Transverse colon (tissue), 4 donors: ENCODE results near the gene PDE8A. TPM values are rescaled to one million over a fixed set of nuclear protein-coding genes. Genes with fewer than 3 reads are reported as not detected.
A peak's percentile ranks its signal among the peaks of the same experiment; 100 is the strongest.
"Not testable (repeated sequence)": the region's sequence is repeated elsewhere in the genome, so short reads cannot be mapped to it uniquely, and the experiment has no call there.

Experiments used
- DNase-seq: peaks from one replicate; pipeline ENCODE4 v3.0.0-alpha.2; 2019
- H3K27ac ChIP-seq, 4 donors: fragments of 200-600 bp; sonication (generic); 2 replicates each; pipeline ENCODE4 v1.5.1; 2016 to 2018; ENCODE audit warnings: inconsistent platforms in 4 of 4
- H3K27me3 ChIP-seq: fragments of 200-600 bp; sonication (generic); 2 replicates; pipeline ENCODE4 v1.5.1; 2017; ENCODE audit warnings: inconsistent platforms
- H3K36me3 ChIP-seq, 4 donors: fragments of 200-600 bp; sonication (generic); 2 replicates each; pipeline ENCODE4 v1.5.1; 2017 to 2019; ENCODE audit warnings: inconsistent platforms in 4 of 4
- H3K4me1 ChIP-seq, 4 donors: fragments of 200-600 bp; sonication (generic); 2 replicates each; pipeline ENCODE4 v1.5.1; 2017 to 2020; ENCODE audit warnings: inconsistent platforms in 4 of 4
- H3K4me3 ChIP-seq, 4 donors: fragments of 200-600 bp; sonication (generic); 1 replicate in 1 of 4; 2 replicates in 3 of 4; pipeline versions ENCODE4 v1.5.1 to v1.6.1; 2017 to 2019; ENCODE audit warnings: inconsistent platforms in 4 of 4
- H3K9me3 ChIP-seq, 2 donors: fragments of 200-600 bp; sonication (generic); 2 replicates each; pipeline ENCODE4 v1.5.1; 2017 to 2019; ENCODE audit warnings: inconsistent platforms in 2 of 2
- EP300 ChIP-seq: sonication (generic); formaldehyde crosslinking; IDR thresholded peaks from one replicate; pipeline ENCODE4 v1.6.1; 2017; ENCODE audit warnings: antibody characterized with exemption, low read depth
- POLR2A ChIP-seq: fragments of 450-650 bp; IDR thresholded peaks from one replicate; pipeline ENCODE4 v1.6.1; 2016; ENCODE audit warnings: antibody characterized with exemption, mild to moderate bottlenecking, moderate library complexity
- POLR2AphosphoS5 ChIP-seq, 3 donors: sonication (generic); formaldehyde crosslinking; IDR thresholded peaks; one replicate each; pipeline ENCODE4 v1.6.1; 2016; ENCODE audit warnings: antibody characterized with exemption in 3 of 3
- WGBS, 2 donors: methylation state at CpG; one replicate each; pipeline ENCODE4 v1.1.5; 2018; ENCODE audit warnings: low coverage in 1 of 2; 5-methylcytosine and 5-hydroxymethylcytosine counted together
- in situ Hi-C, 4 donors: fragments of 200-750 bp; cut with MboI; loops; one replicate each; pipeline versions ENCODE4 v1.15.0 to v1.15.1; 2017; ENCODE audit warnings: low sequenced_read_pairs in 3 of 4, low pct_ligation_motif_present in 1 of 4, low pct_unique_long_range_greater_than_20kb in 1 of 4
- intact Hi-C: fragments of 100-400 bp; cut with DNase I; formaldehyde crosslinking; loops from one replicate; pipeline ENCODE4 v1.15.1; 2023; ENCODE audit warnings: low total_unique reads
- total RNA-seq, 4 donors: library from RNA; depleted of rRNA; stranded (reverse); fragments of >200 nt; gene quantifications; one replicate each; pipeline ENCODE4 v1.1.0, GENCODE V29; 2016
- TF ChIP-seq, protein P1 (sequence below), 5 experiments: fragments of 200-600 bp in 3 of 5; fragments of 450-650 bp in 2 of 5; sonication (generic) in 3 of 5; IDR thresholded peaks; 1 replicate in 2 of 5; 2 replicates in 3 of 5; pipeline ENCODE4 v1.5.1; 2016 to 2017; ENCODE audit warnings: antibody characterized with exemption in 5 of 5, inconsistent platforms in 3 of 5, mild to moderate bottlenecking in 2 of 5, moderate library complexity in 1 of 5

The PDE8A gene
- total RNA-seq, 4 donors from 2014 or later = 115 to 188 (median 165) TPM

DNA sequence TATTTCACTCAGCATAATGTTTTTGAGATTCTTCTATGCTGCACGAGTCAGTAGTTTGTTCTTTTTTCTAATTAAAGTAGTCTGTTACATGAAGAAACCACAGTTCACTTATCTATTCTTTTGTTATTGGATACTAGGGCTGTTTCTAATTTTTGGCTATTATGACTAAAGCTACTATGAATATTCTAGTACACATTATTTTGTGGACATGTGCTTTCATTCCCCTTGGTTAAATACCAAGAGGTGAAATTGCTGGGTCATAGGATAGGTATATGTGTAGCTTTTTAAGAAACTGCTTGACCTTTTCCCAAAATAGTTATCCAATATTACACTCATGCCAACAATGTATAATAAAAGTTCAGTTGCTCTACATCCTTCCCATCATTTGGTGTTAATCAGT, 8.9 kb downstream of the PDE8A start:
- Histone ChIP-seq H3K4me1 (peaks cover 4 to 98% (median 25%) of the 10 kb centered on the region in 4 donors), H3K36me3 (no peaks in the 10 kb centered on the region), H3K9me3 (no peaks in the 10 kb centered on the region), H3K27me3 (no peaks in the 10 kb centered on the region), H3K4me3 (no peak overlapping the region), H3K27ac (no peak overlapping the region)
- TF ChIP-seq POLR2A (no peak), POLR2AphosphoS5 (IDR thresholded peaks at IDR 0.05) (no peak), EP300 (no peak)
- TF ChIP-seq, protein P1, sequence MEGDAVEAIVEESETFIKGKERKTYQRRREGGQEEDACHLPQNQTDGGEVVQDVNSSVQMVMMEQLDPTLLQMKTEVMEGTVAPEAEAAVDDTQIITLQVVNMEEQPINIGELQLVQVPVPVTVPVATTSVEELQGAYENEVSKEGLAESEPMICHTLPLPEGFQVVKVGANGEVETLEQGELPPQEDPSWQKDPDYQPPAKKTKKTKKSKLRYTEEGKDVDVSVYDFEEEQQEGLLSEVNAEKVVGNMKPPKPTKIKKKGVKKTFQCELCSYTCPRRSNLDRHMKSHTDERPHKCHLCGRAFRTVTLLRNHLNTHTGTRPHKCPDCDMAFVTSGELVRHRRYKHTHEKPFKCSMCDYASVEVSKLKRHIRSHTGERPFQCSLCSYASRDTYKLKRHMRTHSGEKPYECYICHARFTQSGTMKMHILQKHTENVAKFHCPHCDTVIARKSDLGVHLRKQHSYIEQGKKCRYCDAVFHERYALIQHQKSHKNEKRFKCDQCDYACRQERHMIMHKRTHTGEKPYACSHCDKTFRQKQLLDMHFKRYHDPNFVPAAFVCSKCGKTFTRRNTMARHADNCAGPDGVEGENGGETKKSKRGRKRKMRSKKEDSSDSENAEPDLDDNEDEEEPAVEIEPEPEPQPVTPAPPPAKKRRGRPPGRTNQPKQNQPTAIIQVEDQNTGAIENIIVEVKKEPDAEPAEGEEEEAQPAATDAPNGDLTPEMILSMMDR (IDR thresholded peaks at IDR 0.05) = no peak
- intact Hi-C loops = no loop called here
- in situ Hi-C loops = no loop called here
- whole genome bisulfite sequencing, 2 donors = 64 to 82% methylated on average over 1 of the region's 1 CpG
- DNase-seq = no peak

DNA sequence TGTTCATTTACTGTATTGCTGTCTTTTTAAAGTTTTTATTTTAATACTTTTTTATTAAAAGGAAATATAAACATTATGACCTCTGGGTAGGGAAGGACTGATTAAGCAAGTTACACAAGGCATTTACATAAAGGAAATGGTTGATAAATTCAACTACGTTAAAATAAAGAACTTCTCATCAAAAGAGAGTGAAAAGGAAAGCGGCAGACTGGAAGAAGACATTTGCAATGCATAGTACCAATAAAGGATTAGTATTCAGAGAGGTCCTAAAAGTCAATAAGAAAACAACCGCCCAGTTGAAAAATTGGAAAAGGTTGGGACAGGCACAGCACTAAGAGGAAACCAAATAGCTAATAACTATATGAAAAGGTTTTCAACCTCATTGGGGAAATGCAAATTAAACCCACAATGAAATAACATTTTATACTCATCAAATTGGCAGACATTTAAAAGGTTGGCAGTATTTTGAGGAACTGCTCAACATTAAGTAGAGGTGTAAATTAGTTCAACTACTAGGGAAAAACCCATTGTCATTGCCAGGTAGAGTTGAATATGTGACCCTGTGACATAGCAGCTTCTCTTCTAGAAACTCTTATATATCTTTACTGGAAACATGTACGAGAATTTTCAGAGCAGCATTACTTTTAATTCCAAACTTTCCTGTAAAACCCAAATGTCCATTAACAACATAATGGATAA, 9.5 kb downstream of the PDE8A start:
- H3K4me1 ChIP-seq = peaks cover 4 to 97% (median 22%) of the 10 kb centered on the region in 4 donors
- no peak overlapping the region for H3K4me3 ChIP-seq
- in situ Hi-C loops (no loop called here), intact Hi-C loops (no loop called here)
- no peaks in the 10 kb centered on the region for H3K36me3 ChIP-seq
- H3K9me3 ChIP-seq = no peaks in the 10 kb centered on the region
- 78 to 86% methylated on average over 4 of the region's 4 CpGs for WGBS, 2 donors
- H3K27me3 ChIP-seq = no peaks in the 10 kb centered on the region
- no peak for DNase-seq
- H3K27ac ChIP-seq = peak overlapping the region in 1 of 4 donors; percentile 70
- no peak for TF ChIP-seq POLR2A
- no peak for TF ChIP-seq EP300
- TF ChIP-seq POLR2AphosphoS5 (IDR thresholded peaks at IDR 0.05) = no peak
- TF ChIP-seq, protein P1 (IDR thresholded peaks at IDR 0.05) = no peak

DNA sequence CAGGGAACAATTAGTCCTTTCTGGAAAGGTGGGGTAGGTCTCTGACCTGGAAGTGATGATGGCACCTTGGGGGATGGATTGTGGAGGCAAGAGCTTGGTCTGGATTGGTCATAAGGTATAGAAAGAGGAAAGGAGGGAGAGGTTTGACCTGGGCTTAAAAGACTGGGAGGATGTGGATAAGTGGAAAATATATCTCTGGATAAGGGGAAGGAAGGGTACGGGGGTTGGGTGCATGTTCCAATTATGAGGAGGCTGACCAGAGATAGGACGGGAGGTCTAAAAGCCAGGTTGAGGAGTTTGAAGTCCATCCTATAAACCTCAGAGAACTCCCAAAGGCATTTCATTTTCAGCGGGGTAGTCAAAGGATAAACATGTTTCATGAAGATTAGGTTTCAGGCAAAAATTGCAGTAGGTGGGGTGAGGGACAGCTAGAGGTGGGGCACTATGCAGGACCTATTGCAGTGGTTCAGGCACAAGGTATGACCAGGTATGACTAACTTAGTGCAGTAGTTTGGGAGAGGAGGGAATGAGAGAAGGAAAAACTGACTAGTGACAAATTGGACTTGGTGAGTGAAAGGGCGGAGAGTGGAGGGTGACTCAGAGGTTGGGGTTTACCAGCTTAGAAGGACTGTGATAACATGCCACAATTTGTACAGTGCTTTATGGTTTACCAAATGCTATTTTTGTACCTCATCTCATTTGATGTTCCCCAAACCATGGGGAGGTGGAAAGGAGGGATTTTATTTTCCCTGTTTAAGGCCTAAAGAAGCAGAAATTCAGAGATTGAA, 10.7 kb downstream of the PDE8A start:
- no peaks in the 10 kb centered on the region for H3K36me3 ChIP-seq
- TF ChIP-seq POLR2AphosphoS5 (IDR thresholded peaks at IDR 0.05) = peak in 2 of 3 donors; percentile 32 to 35
- TF ChIP-seq, protein P1 (IDR thresholded peaks at IDR 0.05) = no peak
- no peaks in the 10 kb centered on the region for H3K9me3 ChIP-seq
- no peaks in the 10 kb centered on the region for H3K27me3 ChIP-seq
- intact Hi-C loops = no loop called here
- peak; percentile 38 for DNase-seq
- peaks cover 4 to 86% (median 18%) of the 10 kb centered on the region in 4 donors for H3K4me1 ChIP-seq
- WGBS, 2 donors = 57 to 60% methylated on average over 4 of the region's 4 CpGs
- H3K27ac ChIP-seq = peak overlapping the region; percentile 28 to 70 (median 48)
- no peak overlapping the region for H3K4me3 ChIP-seq
- in situ Hi-C loops = no loop called here

DNA sequence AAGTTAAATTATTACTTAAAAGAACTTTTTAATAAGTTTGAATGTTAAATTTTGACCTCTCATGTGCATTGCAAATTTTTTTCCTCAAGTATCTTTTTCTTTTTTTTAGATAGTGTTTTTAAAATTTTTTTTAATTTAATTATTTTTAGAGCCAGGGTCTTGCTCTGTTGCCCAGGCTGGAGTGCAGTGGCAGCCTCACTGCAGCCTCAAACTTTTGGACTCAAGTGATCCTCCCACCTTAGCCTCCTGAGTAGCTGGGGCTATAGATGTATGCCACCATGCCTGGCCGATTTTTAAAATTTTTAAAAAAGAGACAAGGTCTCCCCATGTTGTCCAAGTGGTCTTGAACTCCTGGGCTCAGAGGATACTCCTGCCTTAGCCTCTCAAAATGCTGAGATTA, 14.4 kb downstream of the PDE8A start:
- Histone ChIP-seq H3K4me3 (no peak overlapping the region), H3K9me3 (no peaks in the 10 kb centered on the region), H3K27ac (no peak overlapping the region), H3K4me1 (peaks cover 4 to 78% (median 35%) of the 10 kb centered on the region in 4 donors), H3K36me3 (no peaks in the 10 kb centered on the region), H3K27me3 (no peaks in the 10 kb centered on the region)
- 85 to 100% methylated on average over 1 of the region's 1 CpG for WGBS, 2 donors
- intact Hi-C loops (no loop called here), in situ Hi-C loops (no loop called here)
- TF ChIP-seq POLR2A (no peak), POLR2AphosphoS5 (IDR thresholded peaks at IDR 0.05) (no peak), EP300 (no peak)
- TF ChIP-seq, protein P1 (IDR thresholded peaks at IDR 0.05) = no peak
- no peak for DNase-seq

DNA sequence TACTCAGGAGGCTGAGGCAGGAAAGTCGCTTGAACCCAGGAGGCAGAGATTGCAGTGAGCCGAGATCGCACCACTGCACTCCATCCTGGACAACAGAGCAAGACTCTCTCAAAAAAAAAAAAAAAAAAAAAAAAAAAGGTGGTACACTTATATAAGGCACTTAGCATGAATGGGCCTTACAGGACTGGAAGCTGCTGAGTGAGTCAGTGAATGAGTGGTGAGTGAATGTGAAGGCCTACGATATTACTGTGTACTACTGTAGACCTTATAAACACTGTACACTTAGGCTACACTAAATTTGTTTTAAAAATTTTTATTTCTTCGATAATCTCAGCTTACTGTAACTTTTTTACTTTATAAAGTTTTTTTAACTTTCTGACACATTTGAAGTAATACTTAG, 15.1 kb downstream of the PDE8A start:
- H3K27me3 ChIP-seq, H3K9me3 ChIP-seq, H3K27ac ChIP-seq, H3K36me3 ChIP-seq, DNase-seq, H3K4me3 ChIP-seq, in situ Hi-C loops, intact Hi-C loops: not testable (repeated sequence)
- peaks cover 4 to 77% (median 37%) of the 10 kb centered on the region in 4 donors for H3K4me1 ChIP-seq
- WGBS, 2 donors = 93% methylated on average over 2 to 5 of the region's 5 CpGs

DNA sequence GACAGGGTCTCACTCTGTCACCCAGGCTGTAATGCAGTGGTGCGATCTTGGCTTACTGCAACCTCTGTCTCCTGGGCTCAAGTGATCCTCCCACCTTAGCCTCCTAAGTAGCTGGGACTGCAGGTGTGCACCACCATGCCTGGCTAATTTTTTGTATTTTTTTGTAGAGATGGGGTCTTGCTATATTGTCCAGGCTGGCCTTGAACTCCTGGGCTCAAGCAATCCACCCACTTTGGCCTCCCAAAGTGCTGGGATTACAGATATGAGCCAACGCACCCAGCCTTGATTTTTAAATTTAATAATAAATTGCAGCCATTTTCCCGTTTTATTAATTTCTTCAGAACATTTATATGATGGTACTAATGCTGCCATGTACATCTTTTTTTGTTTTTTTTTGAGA, 15.6 kb downstream of the PDE8A start:
- H3K4me3 ChIP-seq, in situ Hi-C loops, intact Hi-C loops, H3K36me3 ChIP-seq, DNase-seq, H3K9me3 ChIP-seq, H3K27me3 ChIP-seq, H3K27ac ChIP-seq: not testable (repeated sequence)
- WGBS, 2 donors = 64 to 79% methylated on average over 2 to 3 of the region's 3 CpGs
- H3K4me1 ChIP-seq = peaks cover 4 to 72% (median 34%) of the 10 kb centered on the region in 4 donors
